Thyroid gland (tissue), 4 donors: ENCODE data around the gene ABCA13. TPM values are rescaled to one million over a fixed set of nuclear protein-coding genes. Genes with fewer than 3 reads are reported as not detected.

Experiments
- DNase-seq, 2 donors: peaks; one replicate each; pipeline ENCODE4 v3.0.0-alpha.2; 2019
- H3K27ac ChIP-seq, 3 donors: fragments of 200-600 bp; sonication (generic); 1 replicate in 2 of 3; 2 replicates in 1 of 3; pipeline ENCODE4 v1.5.1; 2016 to 2019; ENCODE audit warnings: mild to moderate bottlenecking in 1 of 3, moderate library complexity in 1 of 3
- H3K27me3 ChIP-seq: fragments of 200-600 bp; sonication (generic); one replicate; pipeline ENCODE4 v1.5.1; 2019
- H3K36me3 ChIP-seq, 2 donors: fragments of 200-600 bp; sonication (generic); one replicate each; pipeline ENCODE4 v1.5.1; 2016 to 2019
- H3K4me1 ChIP-seq, 2 donors: fragments of 200-600 bp; sonication (generic); one replicate each; pipeline ENCODE4 v1.5.1; 2017 to 2019
- H3K4me3 ChIP-seq, 3 donors: fragments of 200-600 bp; sonication (generic); replicated peaks in 1 of 3; 1 replicate in 2 of 3; 2 replicates in 1 of 3; pipeline ENCODE4 v1.5.1; 2016; ENCODE audit warnings: mild to moderate bottlenecking in 1 of 3
- H3K9me3 ChIP-seq: fragments of 200-600 bp; sonication (generic); one replicate; pipeline ENCODE4 v1.5.1; 2017
- POLR2A ChIP-seq, 2 donors: fragments of 450-650 bp; IDR thresholded peaks; one replicate each; pipeline ENCODE4 v1.6.1; 2017; ENCODE audit warnings: antibody characterized with exemption in 2 of 2, mild to moderate bottlenecking in 2 of 2, moderate library complexity in 1 of 2
- WGBS, 2 donors: methylation state at CpG; one replicate each; pipeline ENCODE4 v1.1.5; 2017; 5-methylcytosine and 5-hydroxymethylcytosine counted together
- intact Hi-C: fragments of 100-400 bp; cut with DNase I; formaldehyde crosslinking; loops from one replicate; pipeline ENCODE4 v1.15.1; 2023
- total RNA-seq, 4 donors: library from RNA; depleted of rRNA; stranded (reverse); fragments of >200 nt; gene quantifications; one replicate each; pipeline ENCODE4 v1.2.3, GENCODE V29; 2016
- TF ChIP-seq, protein P1 (sequence below), 6 experiments: fragments of 200-600 bp in 3 of 6; fragments of 450-650 bp in 3 of 6; sonication (generic) in 3 of 6; IDR thresholded peaks; one replicate each; pipeline ENCODE4 v1.5.1; 2016 to 2019; ENCODE audit warnings: antibody characterized with exemption in 6 of 6, mild to moderate bottlenecking in 2 of 6, inconsistent platforms in 1 of 6, moderate library complexity in 1 of 6

The ABCA13 gene
- total RNA-seq, 4 donors from 2014 or later: 7.6 to 13.3 (median 11.7) TPM

DNA sequence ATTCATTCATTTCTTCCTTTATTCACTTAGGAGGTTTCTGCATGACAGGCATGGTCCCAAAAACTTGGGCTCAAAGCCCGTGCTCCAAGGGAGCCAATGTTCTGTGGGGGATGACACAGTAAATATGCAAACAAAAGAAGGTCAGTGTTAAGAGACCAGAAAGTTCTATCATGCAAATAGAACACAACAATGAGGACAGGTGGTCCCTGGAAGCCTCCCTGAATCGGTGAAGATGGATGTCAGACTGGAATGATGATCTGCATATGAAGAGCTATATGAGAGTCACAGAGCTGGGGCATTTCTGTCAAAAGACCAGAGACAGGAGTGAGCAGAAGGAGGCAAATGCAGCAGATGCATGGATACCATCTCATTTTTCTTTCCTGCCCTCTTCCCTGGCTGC, 129.0 kb downstream of the ABCA13 start:
- Histone ChIP-seq H3K36me3 (no peaks in the 10 kb centered on the region), H3K9me3 (no peaks in the 10 kb centered on the region), H3K4me3 (no peak overlapping the region), H3K27me3 (no peaks in the 10 kb centered on the region), H3K4me1 (no peaks in the 10 kb centered on the region), H3K27ac (no peak overlapping the region)
- 57% methylated on average over 2 of the region's 2 CpGs for WGBS, 2 donors
- no peak for DNase-seq
- intact Hi-C loops: no loop called here
- TF ChIP-seq, protein P1, sequence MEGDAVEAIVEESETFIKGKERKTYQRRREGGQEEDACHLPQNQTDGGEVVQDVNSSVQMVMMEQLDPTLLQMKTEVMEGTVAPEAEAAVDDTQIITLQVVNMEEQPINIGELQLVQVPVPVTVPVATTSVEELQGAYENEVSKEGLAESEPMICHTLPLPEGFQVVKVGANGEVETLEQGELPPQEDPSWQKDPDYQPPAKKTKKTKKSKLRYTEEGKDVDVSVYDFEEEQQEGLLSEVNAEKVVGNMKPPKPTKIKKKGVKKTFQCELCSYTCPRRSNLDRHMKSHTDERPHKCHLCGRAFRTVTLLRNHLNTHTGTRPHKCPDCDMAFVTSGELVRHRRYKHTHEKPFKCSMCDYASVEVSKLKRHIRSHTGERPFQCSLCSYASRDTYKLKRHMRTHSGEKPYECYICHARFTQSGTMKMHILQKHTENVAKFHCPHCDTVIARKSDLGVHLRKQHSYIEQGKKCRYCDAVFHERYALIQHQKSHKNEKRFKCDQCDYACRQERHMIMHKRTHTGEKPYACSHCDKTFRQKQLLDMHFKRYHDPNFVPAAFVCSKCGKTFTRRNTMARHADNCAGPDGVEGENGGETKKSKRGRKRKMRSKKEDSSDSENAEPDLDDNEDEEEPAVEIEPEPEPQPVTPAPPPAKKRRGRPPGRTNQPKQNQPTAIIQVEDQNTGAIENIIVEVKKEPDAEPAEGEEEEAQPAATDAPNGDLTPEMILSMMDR (IDR thresholded peaks at IDR 0.05): no peak
- no peak for TF ChIP-seq POLR2A (IDR thresholded peaks at IDR 0.05)

DNA sequence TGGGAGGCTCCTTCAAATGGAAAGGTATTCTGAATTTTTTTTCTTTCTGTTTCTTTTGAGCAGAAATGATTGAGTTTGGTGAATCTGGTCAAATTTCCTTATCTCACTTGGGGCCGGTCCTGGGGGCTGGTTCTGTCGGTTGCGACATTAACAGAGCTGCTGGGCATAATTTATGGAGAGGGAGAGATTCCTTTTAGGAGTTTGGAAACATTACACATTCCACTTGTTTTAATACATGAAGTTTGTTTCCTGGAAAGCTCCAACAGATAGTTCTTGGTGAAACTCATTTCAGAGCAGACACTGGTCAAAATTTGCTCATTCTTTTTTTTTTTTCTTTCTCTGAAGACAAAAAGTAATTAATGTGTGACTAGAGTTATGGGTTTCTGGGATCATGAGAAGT, 129.9 kb downstream of the ABCA13 start:
- no peak for DNase-seq
- Histone ChIP-seq H3K4me1 (no peaks in the 10 kb centered on the region), H3K9me3 (no peaks in the 10 kb centered on the region), H3K4me3 (no peak overlapping the region), H3K27me3 (no peaks in the 10 kb centered on the region), H3K36me3 (no peaks in the 10 kb centered on the region), H3K27ac (no peak overlapping the region)
- 74 to 81% methylated on average over 3 of the region's 3 CpGs for WGBS, 2 donors
- TF ChIP-seq, protein P1 (IDR thresholded peaks at IDR 0.05): no peak
- intact Hi-C loops: no loop called here

DNA sequence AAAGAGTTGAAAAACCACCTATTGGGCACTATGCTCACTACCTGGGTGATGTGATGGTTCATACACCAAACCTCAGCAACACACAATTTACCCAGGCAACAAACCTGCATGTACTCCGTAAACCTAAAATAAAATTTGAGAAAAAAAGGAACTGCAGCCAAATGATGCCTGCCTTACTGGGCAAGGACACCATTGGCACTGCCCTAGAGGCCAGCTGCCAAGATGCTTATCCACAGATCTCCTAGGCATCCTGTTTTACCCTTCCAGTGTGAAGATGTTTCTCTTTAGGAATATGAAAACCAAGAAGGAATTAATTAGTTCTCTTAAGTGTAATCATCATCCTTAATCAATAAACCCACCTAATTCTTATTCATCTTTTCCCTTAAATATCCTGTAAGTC, 133.4 kb downstream of the ABCA13 start:
- no peak for TF ChIP-seq POLR2A (IDR thresholded peaks at IDR 0.05)
- TF ChIP-seq, protein P1 (IDR thresholded peaks at IDR 0.05): no peak
- WGBS, 2 donors: 94 to 95% methylated on average over 1 of the region's 1 CpG
- Histone ChIP-seq H3K36me3 (no peaks in the 10 kb centered on the region), H3K27me3 (no peaks in the 10 kb centered on the region), H3K9me3 (no peaks in the 10 kb centered on the region), H3K4me3 (no peak overlapping the region), H3K4me1 (no peaks in the 10 kb centered on the region), H3K27ac (no peak overlapping the region)
- DNase-seq: no peak
- intact Hi-C loops: no loop called here

DNA sequence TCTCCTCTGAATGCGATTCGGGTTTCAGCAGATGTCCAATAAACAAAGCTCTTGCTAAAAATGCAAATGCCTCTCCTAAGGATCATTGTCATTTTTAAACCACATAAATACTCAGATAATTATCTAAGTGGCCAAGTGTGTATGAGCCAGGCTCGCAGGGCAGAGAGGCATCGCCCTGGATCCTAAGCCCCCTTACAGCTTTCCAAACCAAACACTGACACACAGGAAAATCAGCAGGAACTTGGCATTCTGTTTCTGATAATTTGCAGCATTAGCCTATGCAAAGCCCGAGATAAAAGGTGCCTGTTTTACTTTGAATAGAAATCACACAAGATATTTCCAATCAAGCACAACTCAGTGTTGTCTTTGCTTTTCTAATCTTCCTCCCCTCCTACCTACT, 134.4 kb downstream of the ABCA13 start:
- TF ChIP-seq, protein P1 (IDR thresholded peaks at IDR 0.05): no peak
- no peak for TF ChIP-seq POLR2A (IDR thresholded peaks at IDR 0.05)
- H3K36me3 ChIP-seq: no peaks in the 10 kb centered on the region
- H3K4me3 ChIP-seq: no peak overlapping the region
- intact Hi-C loops: no loop called here
- H3K27me3 ChIP-seq: no peaks in the 10 kb centered on the region
- no peak overlapping the region for H3K27ac ChIP-seq
- DNase-seq: no peak
- peaks cover 0 to 2% of the 10 kb centered on the region in 2 donors for H3K4me1 ChIP-seq
- WGBS, 2 donors: 89 to 91% methylated on average over 5 of the region's 5 CpGs
- H3K9me3 ChIP-seq: no peaks in the 10 kb centered on the region

DNA sequence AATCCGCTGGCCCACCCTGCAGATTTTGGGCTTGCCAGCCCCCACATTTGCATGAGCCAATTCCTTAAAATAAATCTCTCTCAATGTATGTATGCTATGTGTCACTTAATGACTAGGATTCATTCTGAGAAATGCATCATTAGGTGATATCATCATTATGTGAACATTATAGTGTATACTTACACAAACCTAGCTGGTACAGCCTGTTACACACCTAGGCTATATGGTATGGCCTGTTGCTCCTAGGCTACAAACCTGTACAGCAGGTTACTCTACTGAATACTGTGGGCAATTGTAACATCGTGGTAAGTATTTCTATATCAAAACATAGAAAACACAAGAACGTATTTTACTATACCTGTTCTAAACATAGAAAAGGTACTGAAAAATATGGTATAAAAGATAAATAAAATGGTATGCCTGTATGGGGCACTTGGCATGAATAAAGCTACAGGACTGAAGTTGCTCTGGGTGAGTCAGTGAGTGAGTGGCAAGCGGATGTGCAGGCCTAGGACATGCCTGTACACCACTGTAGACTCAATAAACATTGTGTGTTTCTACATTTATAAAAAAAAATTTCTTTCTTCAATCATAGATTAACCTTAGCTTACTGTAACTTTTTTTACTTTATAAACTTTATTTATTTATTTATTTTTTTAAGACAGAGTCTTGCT, 135.9 kb downstream of the ABCA13 start:
- H3K27ac ChIP-seq: no peak overlapping the region
- WGBS, 2 donors: 87 to 91% methylated on average over 4 of the region's 4 CpGs

More for the DNA sequence above, 135.9 kb downstream of the ABCA13 start:
- Histone ChIP-seq H3K27me3 (no peaks in the 10 kb centered on the region), H3K9me3 (no peaks in the 10 kb centered on the region), H3K4me3 (no peak overlapping the region), H3K4me1 (peaks cover 3 to 5% of the 10 kb centered on the region in 2 donors), H3K36me3 (no peaks in the 10 kb centered on the region)
- no peak for DNase-seq
- TF ChIP-seq POLR2A (IDR thresholded peaks at IDR 0.05): no peak
- TF ChIP-seq, protein P1 (IDR thresholded peaks at IDR 0.05): no peak
- intact Hi-C loops: no loop called here
